Ramos (cell line): Measurements from ENCODE around the gene CD22.

ENCODE experiments used
- in situ Hi-C: fragments of 300-500 bp; cut with MboI; formaldehyde crosslinking; loops from one replicate; pipeline ENCODE4 v1.14.3; 2022; ENCODE audit warnings: low sequenced_read_pairs; ENCODE audit not compliant: unreplicated experiment

The CD22 gene

DNA sequence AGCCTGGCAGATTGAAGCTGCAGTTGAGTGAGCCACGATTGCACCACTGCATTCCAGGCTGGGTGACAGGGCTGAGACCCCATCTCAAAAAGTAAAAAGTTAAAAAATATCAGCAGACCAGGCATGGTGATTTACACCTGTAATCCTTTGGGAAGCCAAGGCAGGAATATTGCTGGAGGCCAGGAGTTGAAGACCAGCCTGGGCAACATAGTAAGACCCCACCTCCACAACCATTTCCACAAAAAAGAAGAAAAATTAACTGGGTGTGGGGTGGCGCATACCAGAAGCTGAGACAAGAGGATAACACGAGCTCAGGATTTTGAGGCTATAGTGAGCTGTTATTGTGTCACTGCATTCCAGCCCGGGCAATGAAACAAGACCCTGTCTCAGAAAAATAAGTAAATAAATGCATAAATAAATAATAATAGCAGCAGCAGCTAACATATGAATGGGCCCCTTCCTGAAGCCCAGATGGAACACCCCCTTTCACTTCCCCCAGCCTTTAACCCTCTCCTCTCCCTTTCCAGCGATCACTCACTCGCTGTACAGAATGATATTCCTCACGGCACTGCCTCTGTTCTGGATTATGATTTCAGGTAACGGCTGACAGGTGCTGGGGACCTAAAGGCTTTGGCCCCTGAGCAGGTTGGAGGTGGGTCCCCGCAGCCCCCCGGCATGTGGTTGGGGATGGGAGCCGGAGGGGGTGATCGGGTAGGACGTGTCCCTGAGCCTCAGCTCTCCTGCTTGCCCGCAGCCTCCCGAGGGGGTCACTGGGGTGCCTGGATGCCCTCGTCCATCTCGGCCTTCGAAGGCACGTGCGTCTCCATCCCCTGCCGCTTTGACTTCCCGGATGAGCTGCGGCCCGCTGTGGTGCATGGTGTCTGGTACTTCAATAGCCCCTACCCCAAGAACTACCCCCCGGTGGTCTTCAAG, 33.9 kb upstream of the CD22 start:
- in situ Hi-C loops, result no loop called here

DNA sequence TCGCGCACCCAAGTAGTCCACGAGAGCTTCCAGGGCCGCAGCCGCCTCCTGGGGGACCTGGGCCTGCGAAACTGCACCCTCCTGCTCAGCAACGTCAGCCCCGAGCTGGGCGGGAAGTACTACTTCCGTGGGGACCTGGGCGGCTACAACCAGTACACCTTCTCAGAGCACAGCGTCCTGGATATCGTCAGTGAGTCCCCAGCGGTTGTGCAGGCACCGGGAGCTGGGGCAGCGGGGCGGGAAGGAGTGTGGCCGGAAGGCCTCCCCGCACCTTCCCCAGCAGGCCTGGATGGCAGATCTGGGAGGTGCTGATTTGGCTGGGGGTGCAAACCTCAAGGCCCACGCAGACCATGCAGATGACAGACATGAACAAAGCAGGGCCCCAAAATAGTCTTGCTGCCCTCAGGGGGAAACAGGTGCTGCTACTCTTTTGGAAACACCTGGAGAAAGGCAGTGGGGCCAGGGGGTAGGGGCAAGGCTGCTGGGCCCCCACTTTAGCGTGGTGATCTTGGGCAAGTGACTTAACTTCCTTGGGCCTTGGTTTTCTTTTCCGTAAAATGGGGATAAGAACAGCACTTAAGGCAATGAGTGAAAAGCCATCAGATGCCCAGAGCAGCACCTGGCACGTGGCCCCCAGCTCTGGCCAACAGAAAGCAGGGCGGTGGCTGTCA, 33.1 kb upstream of the CD22 start:
- in situ Hi-C loops, result no loop called here

DNA sequence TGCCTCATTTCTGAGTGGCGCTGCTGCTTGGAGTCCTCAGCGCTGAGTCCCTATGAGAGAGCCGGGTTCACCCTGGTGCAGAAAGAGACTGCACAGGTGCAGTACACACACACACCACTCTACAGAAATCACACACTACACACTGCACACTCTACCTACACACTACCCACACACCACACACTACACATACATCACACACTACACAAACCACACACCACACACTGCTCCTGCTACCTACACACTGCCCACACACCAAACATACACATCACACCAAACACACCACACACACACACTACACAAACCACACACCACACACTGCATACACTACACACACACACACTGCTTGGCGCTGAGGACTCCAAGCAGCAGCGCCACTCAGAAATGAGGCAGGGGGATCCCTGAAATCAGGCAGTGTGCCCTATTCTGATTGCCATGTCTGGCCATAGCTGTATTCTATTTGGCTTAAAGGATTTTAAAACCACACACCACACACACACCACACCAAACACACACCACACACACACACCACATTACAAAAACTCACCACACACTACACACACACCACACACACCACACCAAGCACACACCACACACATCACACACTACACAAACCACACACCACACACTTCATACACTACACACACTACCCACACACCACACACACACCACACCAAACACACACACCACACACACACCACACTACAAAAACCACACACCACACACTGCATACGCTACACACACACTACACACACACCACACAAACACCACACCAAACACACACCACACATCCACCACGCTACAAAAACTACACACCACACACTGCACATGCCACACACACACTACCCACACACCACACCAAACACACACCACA, 32.1 kb upstream of the CD22 start:
- in situ Hi-C loops, result no loop called here

DNA sequence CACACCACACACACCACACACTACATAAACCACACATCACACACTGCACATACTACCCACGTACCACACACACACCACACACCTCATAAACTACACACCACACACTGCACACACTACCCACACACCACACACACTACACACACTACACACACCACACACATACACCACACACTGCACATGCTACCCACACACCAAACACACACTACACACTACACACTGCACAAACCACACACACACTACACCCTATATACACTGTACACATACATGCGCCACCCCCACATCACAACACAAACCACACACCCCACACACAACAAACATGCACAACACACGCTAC, 31.5 kb upstream of the CD22 start:
- in situ Hi-C loops, result no loop called here

DNA sequence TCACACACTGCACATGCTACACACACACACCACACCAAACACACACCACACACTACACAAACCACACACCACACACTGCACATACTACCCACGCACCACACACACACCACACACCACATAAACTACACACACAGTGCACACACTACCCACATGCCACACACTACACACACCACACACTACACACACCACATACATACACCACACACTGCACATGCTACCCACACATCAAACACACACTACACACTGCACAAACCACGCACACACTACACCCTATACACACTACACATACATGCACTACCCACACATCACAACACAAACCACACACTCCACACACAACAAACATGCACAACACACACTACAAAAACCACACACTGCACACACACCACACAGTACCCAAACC, 31.1 kb upstream of the CD22 start:
- in situ Hi-C loops, result no loop called here

DNA sequence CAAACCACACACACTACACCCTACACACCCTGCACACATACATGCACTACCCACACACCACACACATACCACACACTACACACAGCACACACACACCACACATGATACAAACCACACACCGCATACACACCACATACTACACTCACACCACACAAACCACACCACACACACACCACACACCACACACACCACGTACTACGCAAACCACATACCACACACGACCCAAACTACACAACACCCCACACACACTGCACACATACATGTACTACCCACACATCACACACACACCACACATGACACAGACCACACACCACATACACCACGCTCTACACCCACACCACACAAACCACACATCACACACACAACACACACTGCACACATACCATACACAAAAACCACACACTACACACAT, 30.4 kb upstream of the CD22 start:
- in situ Hi-C loops, result no loop called here

DNA sequence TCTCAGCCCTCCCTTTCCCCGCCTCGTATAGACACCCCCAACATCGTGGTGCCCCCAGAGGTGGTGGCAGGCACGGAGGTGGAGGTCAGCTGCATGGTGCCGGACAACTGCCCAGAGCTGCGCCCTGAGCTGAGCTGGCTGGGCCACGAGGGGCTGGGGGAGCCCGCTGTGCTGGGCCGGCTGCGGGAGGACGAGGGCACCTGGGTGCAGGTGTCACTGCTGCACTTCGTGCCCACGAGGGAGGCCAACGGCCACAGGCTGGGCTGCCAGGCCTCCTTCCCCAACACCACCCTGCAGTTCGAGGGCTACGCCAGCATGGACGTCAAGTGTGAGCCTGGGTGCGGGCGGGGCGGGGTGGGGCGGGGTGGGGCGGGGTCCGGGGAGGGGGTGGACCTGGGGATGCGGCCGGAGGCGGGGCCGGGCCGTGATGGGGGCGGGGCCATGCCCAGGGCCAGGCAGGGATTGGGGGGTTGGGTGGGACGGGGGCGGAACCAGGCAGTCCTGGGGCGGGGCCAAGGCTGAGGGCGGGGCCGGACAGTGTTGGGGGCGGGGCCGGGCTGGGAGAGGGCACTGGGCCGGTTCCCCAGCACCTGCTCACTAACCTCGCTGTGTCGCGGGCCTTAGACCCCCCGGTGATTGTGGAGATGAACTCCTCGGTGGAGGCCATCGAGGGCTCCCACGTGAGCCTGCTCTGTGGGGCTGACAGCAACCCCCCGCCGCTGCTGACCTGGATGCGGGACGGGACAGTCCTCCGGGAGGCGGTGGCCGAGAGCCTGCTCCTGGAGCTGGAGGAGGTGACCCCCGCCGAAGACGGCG, 29.3 kb upstream of the CD22 start:
- in situ Hi-C loops, result no loop called here

DNA sequence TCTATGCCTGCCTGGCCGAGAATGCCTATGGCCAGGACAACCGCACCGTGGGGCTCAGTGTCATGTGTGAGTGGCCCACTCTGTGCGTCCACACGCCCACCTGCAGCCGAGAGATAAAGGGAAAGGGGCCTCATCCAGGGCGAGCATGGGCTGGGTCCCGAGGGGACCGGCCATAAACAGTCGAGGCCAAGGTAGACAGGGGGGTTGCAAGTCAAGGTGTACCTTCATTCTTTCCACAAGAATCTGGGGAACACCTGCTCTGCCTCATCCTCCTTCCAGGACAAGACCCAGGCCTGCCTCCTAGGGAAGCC, 28.7 kb upstream of the CD22 start:
- in situ Hi-C loops, result no loop called here

DNA sequence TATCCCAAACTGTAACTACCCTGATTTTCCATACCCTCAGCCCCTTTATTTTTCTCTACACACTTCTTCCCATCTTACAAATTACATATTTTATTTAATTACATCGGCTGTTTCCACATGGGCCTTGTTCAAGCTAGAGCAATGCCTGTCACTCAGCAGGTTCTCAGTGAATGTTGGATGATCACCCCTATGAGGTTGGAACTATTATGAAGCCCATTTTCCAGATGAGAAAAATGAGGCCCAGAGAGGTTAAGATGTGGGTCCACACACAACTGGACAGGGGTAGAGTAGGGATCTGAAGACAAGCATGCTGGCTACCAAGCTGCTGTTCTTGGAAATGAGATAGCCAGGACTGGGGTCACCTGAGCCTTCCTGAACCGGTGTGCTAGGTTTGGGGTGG, 27.0 kb upstream of the CD22 start:
- in situ Hi-C loops, result no loop called here

DNA sequence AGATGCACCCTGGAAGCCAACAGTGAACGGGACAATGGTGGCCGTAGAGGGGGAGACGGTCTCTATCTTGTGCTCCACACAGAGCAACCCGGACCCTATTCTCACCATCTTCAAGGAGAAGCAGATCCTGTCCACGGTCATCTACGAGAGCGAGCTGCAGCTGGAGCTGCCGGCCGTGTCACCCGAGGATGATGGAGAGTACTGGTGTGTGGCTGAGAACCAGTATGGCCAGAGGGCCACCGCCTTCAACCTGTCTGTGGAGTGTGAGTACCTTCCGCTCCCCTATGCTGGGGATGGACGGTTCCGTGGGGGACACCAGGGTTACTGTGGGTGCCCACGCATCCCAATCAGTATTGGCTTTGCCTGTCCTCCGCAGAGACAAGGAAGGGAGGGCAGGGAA, 26.5 kb upstream of the CD22 start:
- in situ Hi-C loops, result no loop called here

DNA sequence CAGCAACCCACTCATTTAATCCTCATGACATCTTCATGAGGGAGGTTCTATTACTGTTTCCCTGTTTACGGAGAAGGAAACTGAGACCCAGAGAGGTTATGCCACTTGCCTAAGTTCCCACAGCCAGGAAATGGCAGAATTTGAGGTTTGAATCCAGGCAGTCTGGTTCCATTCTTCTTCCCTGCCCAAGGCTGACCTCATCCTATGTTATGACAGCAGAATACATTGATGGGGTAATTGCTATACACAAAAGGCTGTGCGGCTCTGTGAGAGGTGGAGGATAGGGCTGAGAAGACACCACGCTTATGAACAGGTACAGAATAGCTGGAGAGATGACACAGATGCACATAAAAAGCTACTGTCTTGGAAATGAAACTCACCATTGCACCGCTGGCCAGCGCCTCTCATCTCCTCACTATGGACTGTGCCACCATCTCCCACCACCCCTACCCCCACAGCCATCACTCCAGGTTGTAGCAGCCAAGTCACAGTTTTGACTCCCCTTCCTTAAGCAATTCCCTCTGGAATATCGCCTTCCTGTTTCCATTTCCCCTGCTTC, 25.6 kb upstream of the CD22 start:
- in situ Hi-C loops, result no loop called here

DNA sequence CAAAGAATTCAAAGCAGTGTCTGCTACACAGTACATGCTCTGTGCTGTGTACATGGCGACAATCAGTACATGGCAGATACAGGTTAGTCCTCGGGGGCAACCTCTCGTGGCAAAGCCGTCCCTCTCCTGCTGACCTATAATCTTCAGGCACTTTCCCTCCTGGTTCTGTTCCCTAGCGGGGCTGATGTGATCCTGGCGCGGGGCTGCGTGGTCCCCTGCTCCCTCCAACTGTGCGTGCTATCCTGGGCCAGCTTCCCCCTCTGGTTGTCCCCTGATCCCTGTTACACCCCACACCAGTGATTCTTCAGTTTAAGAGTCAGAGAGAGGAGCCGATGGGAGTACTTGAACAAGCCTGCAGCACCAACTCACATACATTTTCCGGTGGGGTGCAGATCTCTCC, 25.0 kb upstream of the CD22 start:
- in situ Hi-C loops, result no loop called here

DNA sequence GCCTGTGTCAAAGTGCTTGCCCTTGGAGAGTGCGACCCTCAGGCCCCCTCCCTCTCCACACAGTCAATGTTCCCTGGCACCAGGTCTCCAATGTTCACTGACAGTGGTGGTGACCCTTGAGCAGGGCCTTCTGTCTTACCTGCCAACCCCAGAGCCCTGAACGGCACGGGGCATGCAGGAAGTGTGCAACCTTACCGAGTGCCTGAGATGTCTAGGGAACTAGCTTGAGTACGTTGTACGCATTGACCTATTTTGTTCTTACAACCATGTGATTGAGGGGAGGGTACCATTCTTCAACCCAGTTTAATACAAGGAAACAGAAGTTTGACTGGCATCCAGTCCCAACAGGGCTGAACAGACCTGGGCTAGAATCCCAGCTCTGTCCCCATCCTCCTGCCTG, 23.8 kb upstream of the CD22 start:
- in situ Hi-C loops, result no loop called here

DNA sequence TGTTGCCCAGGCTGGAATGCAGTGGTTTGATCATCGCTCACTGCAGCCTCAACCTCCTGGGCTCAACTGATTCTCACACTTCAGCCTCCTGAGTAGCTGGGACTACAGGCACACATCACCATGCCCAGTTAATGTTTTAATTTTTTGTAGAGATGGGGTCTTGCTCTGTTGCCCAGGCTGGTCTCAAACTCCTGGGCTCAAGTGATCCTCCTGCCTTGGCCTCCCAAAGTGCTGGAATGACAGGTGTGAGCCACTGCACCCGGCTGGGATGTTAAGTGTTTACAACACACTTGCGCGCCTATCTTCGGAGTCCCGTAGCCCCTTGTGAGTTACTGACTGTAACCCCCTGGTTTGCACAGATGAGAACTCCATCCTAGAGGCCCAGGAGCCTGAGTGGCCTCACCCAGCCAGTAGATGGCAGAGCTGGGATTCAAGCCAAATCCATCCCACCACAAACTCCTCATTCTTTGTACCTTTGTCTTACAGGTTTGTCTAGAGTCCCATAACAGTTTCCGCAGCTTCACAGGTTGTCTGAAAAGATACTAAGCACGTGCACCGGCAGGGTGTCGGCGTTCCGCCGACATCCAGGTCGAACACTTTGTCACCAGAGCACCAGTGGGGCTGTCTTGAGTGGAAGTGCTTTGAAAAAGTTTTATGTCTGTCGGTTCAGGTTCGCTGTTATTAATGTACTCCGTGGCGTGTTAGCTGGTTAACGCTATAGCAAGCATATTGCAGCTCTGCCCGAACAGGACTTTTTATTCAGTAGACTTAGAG, 22.3 kb upstream of the CD22 start:
- in situ Hi-C loops, result no loop called here

DNA sequence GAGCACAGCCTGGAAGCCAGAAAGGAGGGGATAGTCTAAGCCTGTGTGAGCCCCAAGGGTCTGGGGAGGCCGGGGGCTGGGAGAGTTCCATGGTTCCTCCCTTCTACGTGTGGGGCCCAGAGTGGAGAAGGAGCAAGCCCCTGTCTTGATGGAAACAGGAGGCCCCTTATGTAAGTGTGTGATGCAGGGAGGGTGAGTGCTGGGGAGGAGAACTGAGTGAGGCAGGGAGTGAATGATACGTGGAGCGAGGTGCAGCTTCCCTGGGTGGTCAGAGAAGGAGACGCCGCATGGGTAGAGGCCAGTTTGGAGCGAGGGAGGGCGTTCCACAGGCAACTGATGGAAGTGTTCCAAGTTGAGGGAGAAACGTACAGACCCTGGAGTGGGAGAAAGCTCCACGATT, 21.1 kb upstream of the CD22 start:
- in situ Hi-C loops, result no loop called here

DNA sequence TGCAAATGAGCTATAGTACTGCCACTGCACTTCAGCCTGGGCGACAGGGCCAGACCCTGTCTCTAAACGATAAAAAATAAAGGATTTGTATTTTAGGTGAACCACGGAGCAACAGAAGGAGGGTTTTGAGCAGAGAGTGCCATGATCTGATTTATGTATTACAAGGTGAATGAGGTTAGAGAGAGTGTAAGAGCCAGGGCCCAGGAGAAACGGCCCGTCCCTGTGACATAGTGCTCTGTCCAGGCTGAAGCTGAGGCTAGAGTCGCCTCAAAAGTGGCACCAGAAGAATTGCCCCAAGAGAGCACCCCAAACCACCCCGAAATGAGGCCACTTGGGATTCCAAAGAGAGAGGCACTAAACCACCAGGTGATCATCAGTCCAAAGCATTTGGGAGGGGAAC, 20.1 kb upstream of the CD22 start:
- in situ Hi-C loops, result no loop called here

DNA sequence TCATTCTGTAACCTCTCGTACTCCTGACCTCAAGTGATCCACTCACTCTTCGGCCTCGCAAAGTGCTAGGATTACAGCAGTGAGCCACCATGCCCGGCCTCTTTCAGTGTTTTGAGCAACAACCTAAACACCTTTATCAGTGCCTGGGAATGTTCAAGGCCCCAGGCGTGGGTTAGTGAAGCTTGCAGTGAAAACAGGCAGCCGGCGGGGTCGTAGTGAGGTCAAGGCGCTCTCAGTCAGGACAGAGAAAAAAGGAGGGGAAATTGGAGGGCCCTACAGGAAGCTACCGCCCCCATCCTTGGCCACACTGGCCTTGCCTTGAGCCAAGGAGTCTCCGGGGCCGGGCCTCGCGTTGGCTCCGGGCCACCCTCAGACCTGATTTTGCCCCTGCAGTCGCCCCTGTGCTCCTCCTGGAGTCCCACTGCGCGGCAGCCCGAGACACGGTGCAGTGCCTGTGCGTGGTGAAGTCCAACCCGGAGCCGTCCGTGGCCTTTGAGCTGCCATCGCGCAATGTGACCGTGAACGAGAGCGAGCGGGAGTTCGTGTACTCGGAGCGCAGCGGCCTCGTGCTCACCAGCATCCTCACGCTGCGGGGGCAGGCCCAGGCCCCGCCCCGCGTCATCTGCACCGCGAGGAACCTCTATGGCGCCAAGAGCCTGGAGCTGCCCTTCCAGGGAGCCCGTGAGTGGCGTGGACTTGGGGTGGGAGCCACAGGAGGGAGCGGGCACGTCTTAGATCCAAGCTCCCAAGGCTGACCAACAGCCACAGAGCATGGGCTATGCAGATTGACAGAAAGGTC, 19.3 kb upstream of the CD22 start:
- in situ Hi-C loops, result no loop called here

DNA sequence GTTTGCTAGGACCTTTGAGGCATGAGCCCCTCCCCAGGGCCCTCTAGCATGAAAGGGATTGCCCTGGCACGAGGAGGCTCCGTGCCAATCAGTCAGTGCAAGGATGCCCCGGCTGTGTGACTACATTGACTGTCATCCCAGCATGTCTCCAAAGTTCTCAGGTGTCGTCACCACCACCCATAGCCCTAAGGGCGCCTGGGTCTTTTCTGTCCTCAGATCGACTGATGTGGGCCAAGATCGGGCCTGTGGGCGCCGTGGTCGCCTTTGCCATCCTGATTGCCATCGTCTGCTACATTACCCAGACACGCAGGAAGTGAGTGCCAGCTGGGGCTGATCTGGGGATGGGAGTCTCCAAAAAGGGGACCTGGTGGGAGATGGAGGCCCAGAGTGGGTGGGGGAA, 18.7 kb upstream of the CD22 start:
- in situ Hi-C loops, result no loop called here
